HG02588 (cell line): ENCODE measurements around the gene DPYD.
A peak's percentile ranks its signal among the peaks of the same experiment; 100 is the strongest.

ENCODE experiments used
- ATAC-seq: cut with Tn5 transposase; IDR thresholded peaks from one replicate; pipeline ENCODE4 v1.9.1; 2021; ENCODE audit warnings: mild to moderate bottlenecking, moderate library complexity; ENCODE audit not compliant: unreplicated experiment

The DPYD gene

DNA sequence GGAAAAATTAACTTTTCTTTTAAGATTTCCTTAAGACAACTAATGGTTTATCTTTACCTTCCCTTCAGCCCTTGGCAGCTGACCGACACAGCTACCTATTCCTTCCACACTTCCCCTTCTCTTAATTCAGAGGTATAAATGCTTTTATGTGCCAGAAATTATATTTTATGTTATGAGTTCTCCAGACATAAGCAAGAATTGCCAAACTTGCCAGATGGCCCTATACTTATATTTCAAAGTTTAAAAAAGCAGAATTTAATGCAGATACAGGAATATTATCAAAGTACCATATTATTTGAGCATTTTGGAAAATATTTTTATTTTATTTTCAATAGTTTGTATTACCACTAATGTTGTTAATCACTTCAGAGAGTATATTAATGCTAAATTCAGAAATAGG lies 754.2 kb downstream of the DPYD start:
- ATAC-seq: no peak

DNA sequence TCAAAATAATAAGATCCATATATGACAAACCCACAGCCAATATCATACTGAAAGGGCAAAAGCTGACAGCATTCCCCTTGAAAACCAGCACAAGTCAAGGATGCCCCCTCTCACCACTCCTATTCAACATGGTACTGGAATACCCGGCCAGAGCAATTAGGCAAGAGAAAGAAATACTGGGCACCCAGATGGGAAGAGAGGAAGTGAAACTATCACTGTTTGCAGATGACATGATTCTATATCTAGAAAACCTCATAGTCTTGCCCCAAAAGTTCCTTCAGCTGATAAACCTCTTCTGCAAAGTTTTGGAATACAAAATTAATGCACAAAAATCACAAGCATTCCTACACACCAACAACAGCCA lies 756.6 kb downstream of the DPYD start:
- peak; percentile 46 for ATAC-seq

- peak; percentile 55 for ATAC-seq
Measured at GRCh38 chr1:97163591-97164275, 757.1 kb downstream of the DPYD start.

- ATAC-seq: no peak
Measured at GRCh38 chr1:97160818-97161217, 760.0 kb downstream of the DPYD start.

DNA sequence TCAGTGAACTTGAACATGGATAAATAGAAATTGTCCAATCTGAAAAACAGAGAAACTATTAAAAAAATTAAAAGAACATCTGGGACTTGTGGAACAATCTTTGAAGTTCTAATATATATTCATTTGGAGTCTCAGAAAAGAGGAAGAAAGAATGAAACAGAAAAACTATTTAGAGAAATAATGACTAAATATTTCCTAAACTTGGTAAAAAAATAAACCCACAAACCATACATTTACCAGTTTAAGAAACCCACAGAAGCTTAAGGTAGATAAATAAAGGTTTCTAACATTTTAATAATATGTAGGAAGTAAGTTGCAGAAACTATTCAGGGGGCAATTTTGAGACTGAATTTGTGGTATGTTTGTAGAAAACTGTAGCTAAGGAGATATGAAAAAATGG lies 761.5 kb downstream of the DPYD start:
- ATAC-seq: no peak

GRCh38 chr1:97158691-97159096 lies 762.1 kb downstream of the DPYD start:
- ATAC-seq: no peak

DNA sequence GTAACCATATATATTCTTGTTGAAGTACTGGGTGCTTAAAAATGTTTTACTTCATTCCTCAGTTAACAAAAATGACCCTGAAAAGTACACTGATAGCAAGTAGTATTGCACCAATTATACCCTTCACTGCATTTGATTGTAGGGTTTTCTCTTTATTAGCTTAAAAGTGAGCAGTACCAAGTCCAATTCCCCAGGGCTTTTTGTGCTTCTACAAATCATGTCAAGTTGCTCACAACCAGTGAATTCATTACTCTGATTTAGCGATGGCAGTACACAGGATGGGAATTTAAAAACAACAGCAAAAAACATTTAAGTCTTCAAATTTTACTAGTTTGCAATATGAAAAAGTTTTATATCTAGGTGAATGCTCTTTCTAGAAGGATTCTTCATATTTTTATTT lies 762.8 kb downstream of the DPYD start:
- no peak for ATAC-seq

DNA sequence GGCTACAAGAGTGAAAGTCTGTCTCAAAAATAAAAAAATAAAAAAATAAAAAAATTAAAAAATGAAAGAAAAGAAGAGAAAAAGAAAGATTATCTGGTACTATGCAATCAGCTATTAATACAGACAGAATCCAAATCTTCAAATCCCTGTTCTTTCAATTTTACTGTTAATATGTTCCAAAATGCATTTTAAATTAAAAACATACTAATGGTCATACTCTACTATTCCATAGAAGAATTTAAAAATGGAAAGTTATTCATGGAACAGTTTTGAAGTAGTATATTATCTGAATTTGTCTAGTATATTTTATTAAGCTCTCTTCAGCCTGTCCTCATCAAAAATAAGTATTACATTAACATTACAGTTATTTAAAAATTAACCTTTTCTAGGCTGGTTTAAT lies 769.2 kb downstream of the DPYD start:
- no peak for ATAC-seq

DNA sequence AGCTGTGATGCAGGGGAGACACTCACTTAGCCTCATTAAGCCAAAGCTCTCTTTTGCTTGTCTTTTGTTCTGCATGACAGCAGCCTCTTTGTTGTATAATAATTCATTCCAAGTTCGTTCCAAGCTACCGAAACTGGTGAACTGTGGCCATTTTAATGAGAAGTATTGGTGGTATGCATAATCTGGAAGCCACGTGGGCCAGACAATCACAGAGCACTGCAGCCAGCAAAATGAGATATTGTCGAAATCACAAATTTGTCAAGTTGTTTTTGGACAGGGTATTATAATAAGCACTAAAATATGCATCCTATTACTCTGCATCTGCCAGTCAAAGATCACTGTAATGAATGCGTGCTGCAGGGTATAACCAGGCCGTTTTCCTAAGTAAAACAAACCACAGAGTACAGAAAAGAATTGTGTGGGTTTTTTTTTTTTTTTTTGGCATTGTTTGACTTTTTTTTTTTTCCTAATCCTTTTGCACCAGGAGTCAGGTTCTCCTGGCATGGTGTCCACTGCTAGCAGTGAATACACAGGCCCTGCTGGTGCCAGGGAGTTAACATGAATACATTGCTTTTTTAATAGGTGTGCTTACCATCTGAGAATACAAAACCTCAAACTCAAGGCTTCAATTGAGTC lies 775.4 kb downstream of the DPYD start:
- no peak for ATAC-seq

GRCh38 chr1:97144527-97144926 lies 776.3 kb downstream of the DPYD start:
- no peak for ATAC-seq

DNA sequence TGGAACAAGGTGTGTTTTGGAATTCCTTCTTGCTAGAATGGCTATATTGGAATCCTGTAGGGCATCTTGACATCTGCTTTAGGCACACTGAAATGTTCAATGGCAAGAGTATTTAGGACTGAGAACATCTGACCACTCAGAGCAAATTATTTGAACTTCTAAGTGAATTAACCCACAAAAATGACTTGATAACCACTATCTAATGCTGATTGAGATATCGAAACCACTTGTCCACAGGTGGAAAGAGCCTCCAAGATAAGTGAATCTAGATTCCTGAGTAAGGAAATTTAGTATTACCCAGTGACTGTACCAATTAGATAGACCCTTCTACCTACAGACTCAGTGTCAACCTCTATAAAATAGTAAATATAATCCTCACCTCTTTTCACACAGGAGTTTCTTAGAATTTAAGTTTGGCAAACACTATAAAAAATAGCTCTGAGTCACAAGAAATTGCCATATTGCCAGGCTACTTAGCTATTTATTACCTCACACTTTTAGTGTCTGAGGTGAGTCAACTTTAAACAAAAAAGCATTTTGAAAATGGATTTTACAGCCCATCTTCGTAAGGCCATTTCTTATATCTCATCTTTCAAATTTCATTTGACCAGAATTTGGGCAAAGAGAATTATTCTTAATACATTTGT lies 777.5 kb downstream of the DPYD start:
- no peak for ATAC-seq

- ATAC-seq: no peak
Measured at GRCh38 chr1:97140611-97141010, 780.2 kb downstream of the DPYD start.

DNA sequence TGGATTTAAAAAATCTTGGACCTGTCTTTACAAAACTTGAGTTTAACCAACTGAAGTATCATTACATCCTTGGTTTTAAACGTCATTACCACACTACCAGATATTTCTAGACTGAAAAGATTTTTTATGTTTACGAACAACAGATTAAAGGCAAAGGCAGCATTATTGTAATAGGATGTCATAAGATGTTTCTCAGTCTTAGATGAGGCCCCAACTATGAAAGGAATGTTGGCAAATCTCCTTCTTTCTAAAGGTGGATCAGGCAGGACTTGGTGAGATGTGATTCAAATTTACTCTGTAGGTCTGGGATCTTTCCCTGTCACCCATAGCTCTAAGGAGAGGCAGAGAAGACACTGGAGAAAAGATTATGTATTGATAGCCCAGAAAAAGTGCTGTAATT lies 781.3 kb downstream of the DPYD start:
- no peak for ATAC-seq

GRCh38 chr1:97138515-97139032 lies 782.3 kb downstream of the DPYD start:
- peak; percentile 30 for ATAC-seq

DNA sequence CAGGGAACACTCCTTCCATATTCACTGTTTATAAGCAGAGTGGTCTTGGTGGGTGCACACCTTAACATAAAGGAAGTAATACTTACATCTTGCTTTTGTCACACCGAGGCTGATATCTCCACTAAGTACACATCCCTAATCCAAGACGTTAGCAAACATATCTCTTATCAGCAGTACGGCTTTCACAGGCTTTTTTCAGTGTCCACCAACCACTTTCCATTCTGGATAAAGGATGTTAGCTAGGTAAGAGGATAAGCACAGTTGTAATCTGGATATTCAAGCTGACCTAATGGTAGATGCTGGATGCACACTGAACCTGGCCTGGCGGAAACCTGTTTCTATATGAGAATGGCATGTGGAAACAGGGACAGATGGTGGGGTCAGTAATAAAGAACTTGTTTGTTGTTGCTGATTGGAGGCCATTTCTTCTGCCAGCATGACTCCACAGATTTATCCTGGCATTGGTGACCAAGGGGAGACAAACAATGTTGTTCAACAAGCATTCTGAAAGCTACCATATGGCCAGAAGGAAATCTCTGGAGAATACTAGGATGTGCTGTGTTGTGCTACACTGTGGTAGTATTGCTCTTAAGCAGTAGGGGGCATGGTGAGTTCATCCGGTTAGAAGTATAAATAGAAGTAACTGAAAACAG lies 782.8 kb downstream of the DPYD start:
- ATAC-seq: peak; percentile 96

DNA sequence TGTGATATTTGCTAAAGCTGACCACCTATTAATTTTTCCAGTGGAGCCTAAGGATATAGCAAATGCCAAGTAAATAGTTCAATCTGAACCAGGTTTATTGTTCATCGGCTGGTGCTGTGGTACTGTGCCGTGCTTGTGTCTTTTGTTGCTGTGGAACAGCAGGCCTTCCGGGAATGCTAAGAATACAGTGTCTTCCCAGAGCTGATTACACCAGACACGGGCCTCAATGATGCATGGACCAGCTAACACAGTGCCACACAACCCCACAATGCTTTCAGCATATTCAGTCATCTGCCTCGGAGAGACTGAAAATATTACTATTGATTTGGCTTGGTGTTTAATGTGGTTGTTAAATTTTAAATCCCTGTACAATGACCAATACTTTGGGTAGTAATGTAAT lies 783.8 kb downstream of the DPYD start:
- ATAC-seq: no peak

- no peak for ATAC-seq
Measured at GRCh38 chr1:97135972-97136371, 784.9 kb downstream of the DPYD start.

DNA sequence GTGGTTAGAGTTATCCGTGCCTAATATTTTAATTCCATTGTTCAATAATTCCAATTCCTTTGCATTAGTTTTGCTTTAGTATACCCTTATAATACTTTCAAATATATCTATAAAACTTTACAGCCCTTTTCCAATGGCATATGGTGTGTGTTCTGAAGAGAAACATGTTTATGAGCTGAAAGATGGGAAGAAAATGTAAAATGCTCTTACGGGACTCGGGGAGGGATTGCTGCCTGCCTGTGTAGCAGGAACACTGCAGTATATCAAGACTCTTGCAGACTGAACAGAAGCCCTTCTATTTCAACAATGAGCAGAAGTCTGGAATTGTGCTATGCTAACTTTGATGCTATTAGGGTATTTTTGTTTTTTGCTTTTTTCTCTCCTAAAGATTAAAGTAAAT lies 792.4 kb downstream of the DPYD start:
- no peak for ATAC-seq

- no peak for ATAC-seq
Measured at GRCh38 chr1:97123717-97124431, 797.0 kb downstream of the DPYD start.

DNA sequence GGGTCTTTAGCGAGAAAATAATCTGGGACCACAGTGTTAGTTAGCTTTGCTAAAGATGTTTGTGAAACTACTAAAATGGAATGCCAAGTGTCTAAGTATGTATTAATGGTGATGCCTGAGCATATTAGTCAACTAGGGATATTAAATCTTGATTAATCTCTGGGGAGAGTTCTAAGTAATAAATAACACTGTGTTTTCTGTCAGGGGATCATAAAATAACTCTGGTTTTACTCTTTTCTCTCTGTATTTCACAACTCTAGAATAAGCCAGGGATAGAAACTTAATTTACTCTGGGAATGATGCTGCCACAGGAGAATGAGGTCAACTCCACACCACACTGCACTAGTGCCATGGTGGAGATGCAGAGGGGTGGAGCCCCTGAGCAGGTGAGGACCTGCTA lies 800.0 kb downstream of the DPYD start:
- ATAC-seq: no peak
